ENCODE measurements around the gene SPRED2.

The SPRED2 gene

GRCh38 chr2:65413610-65414009 is 18.8 kb downstream of the SPRED2 start:
- no peak for DNase-seq

GRCh38 chr2:65413106-65413505 is 19.3 kb downstream of the SPRED2 start:
- no peak for DNase-seq

- no peak for DNase-seq
These were observed 21.2 kb downstream of the SPRED2 start for GRCh38 chr2:65411056-65411795.

GRCh38 chr2:65409045-65409444 is 23.4 kb downstream of the SPRED2 start:
- no peak for DNase-seq

- DNase-seq, result no peak
These were observed 25.2 kb downstream of the SPRED2 start for GRCh38 chr2:65407240-65407639.

GRCh38 chr2:65404988-65405697 is 27.3 kb downstream of the SPRED2 start:
- DNase-seq, result no peak

- DNase-seq, result no peak
These were observed 28.9 kb downstream of the SPRED2 start for GRCh38 chr2:65403529-65403915.

GRCh38 chr2:65402780-65403528 is 29.4 kb downstream of the SPRED2 start:
- DNase-seq, result no peak

GRCh38 chr2:65402323-65402722 is 30.1 kb downstream of the SPRED2 start:
- DNase-seq, result no peak

- no peak for DNase-seq
These were observed 35.3 kb downstream of the SPRED2 start for GRCh38 chr2:65397122-65397521.

- DNase-seq, result no peak
These were observed 35.9 kb downstream of the SPRED2 start for GRCh38 chr2:65396348-65397026.

- DNase-seq, result no peak
These were observed 36.6 kb downstream of the SPRED2 start for GRCh38 chr2:65395621-65396347.

GRCh38 chr2:65393743-65394422 is 38.5 kb downstream of the SPRED2 start:
- peak; percentile 46 for DNase-seq

GRCh38 chr2:65393046-65393445 is 39.4 kb downstream of the SPRED2 start:
- no peak for DNase-seq

- DNase-seq, result no peak
These were observed 39.8 kb downstream of the SPRED2 start for GRCh38 chr2:65392609-65393008.

GRCh38 chr2:65390134-65390533 is 42.3 kb downstream of the SPRED2 start:
- no peak for DNase-seq

GRCh38 chr2:65389476-65389875 is 42.9 kb downstream of the SPRED2 start:
- DNase-seq, result no peak

GRCh38 chr2:65388596-65389390 is 43.6 kb downstream of the SPRED2 start:
- DNase-seq, result no peak

- peak; percentile 69 for DNase-seq
These were observed 44.3 kb downstream of the SPRED2 start for GRCh38 chr2:65388051-65388531.

GRCh38 chr2:65386989-65387388 is 45.4 kb downstream of the SPRED2 start:
- no peak for DNase-seq

- no peak for DNase-seq
These were observed 46.1 kb downstream of the SPRED2 start for GRCh38 chr2:65386344-65386743.

Measured in hematopoietic multipotent progenitor cell treated with erythropoietin and hydrocortisone succinate and interleukin-3 and kit ligand, for 4 days (in vitro differentiated cells).